GM19023 (cell line): ENCODE results near the gene TBC1D3B.
"Not testable (repeated sequence)": the region's sequence is repeated elsewhere in the genome, so short reads cannot be mapped to it uniquely, and the experiment has no call there.

Source experiments
- ATAC-seq: cut with Tn5 transposase; IDR thresholded peaks from one replicate; pipeline ENCODE4 v1.9.1; 2021; ENCODE audit warnings: mild to moderate bottlenecking, moderate library complexity; ENCODE audit not compliant: unreplicated experiment

TBC1D3B gene

DNA sequence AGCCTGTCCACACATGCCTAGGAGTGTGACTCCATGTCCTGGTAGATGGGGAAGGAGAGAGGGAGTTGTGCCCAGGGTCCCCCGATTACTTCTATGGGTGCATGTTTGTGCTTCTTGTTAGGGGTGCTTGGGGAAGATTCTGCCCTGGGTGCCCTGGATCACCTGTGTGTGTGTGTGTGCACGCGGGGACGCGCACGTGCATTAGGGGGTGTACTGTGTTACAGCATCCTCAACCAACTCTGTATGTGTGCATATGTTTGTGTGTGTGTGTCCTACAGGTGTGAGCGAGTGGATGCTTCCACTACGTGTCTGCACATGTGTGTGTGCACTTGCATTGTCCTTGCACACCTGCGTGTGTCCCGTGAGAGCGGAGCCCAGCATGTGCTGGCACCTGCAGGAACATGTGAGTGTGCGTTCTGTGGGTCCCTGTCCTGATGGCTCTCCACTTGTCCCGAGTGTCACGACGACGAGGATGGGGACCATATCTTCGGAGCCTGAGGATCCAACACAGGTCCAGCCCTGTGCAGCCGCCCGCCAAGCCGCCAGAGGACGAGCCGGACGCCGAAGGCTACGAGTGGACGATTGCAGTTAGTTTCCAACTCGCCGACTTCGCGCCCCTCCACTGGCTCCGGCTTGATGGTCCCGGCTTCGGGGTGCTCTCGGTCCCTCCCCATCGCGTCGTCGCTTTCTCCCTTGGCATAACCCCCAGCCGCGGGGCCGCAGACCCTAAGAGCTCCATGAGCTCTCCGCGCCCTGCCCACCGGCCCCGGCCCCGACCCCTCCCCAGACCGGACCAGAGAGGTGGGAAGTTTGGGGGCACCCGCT, 6.0 kb upstream of the TBC1D3B start:
- ATAC-seq = peak; percentile 19

DNA sequence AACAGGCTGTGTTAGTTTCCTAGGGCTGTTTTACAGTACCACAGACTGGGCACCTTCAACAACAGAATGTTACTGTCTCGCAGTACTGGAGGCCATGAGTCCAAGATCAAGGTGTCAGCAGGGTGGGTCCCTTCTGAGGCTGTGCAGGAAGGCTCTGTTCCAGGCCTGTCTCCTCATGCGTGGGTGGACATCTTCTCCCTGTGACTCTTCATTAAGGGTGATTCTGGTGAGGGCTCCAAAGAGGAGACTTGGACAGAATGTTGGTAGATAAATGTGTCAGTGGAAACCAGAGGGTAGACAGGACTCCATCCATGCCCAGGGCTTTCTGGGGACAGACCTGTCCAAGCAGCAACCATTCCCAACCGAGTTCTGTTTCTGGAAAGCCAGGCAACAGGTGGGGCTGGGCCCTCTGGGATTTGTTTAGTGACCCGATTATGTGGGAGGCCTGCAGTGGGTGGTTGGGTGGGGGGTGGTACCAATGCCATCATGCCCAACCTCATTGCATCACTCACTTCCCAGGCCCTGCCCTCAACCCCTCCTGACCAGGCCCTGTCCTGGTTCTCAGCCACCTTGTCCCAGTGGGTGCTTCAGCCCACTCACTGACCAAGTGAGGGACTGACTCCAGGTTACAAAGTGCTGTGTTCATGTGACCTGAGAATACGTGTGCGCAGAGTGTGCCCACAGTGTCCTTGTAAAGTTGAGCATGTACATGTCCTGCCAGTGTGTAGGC, 5.2 kb upstream of the TBC1D3B start:
- ATAC-seq = not testable (repeated sequence)

DNA sequence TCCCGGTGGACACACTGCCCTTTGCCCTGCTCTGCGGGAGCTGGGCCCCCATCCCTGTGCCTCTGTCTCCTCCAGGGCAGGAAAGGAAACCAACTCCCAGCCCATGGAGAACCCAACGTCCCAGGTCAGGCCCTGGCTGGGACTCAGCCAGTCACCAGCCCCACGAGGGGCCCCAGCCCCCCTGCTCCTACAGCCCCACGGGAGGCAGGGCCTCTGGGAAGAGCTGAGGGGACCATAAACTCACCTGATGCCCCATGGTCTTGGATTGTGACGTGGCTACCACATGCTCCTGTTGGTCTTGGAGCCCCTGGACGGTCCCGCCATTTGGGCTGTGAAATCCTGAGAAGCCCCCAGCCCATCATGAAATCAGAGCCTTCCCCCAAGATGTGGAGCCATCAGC, 7.6 kb downstream of the TBC1D3B start:
- ATAC-seq = not testable (repeated sequence)

DNA sequence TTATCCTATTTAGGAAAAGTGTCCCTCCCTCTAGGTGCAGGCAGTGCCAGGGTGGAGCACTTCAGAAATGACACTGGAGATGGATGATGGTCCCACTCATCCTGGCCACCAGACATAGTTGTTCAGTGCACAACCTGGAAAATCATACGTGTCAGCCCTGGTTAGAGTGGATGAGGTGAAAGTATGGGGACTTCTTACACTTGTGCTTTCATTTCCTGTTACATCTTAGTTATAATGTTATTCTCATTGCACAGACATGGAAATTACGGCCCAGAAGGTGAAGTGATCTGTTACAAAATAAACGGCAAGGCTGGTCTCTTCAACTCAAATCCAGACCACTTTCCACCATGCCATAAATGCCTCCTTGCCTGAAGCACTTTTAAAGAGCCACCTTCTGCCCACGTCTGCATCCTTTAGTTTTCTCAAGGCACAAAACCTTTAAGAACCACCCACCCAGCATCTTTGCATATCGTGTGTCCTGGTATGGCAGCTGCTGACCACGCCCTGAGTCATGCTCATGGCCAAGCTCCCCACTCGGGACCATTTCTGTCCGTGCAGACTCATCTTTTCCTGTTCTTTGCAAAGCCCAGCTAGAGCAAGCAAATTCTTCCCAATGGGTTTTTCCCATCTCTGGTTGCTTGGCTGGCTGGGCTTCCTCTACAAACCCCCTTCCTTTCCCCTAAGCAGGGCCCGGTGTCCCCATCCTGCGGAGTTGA, 22.4 kb downstream of the TBC1D3B start:
- no peak for ATAC-seq

DNA sequence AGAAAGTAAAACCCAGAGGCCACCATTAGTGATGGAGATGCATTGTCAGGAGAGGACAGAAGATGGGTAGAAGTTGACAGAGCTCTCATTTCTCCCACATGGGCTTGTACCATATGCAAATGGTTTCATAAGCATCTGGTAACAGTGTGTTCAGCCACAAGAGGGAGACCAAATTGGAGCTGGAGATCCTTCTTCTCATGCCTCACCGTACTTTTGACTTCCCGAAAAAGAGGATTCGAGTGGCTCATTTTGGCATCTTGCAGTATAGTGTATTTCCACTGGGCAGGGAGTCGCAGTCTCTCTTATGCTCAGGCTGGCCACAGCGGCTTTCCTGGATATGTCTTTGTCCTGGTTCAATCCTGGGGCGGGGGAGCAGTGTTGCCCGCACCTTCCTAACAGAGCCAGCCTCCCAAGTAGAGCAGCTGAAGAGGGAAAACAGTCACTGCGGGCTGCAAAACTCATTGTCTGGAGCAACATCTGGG, 23.8 kb downstream of the TBC1D3B start:
- ATAC-seq = no peak

DNA sequence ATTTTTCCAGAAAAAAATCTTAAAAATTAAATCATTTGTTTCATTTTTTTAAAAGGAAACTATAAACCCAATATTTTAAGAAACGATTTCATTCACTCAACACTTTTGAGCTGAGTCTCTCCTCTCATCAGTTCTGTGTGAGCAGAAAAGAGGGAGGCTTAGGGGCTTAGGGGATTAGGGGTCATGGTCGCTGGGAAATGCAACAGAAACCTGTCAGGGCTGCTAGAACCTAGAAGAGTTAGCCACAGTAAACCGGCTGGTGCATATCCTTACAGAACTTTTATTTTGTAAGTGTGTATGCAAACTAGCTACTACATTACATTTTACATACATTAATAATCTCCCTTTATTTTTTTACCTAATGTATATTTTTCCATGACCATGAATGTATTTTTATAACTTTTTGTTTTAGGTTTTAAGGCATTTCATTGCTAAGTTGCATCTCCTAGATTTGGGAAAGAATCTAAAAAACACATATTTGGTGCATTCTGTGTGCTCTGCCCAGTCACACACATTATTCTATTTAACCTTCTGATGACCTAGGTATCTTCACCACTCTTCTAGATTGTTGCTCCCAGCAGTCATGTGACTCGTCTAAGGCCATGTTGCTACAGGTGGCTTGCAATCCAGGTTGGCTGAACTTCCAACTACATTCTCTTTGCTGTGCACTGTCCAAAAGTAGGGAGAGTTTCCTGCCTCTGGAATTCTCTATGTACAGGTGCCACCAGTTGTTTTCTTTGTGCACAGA, 24.4 kb downstream of the TBC1D3B start:
- no peak for ATAC-seq

DNA sequence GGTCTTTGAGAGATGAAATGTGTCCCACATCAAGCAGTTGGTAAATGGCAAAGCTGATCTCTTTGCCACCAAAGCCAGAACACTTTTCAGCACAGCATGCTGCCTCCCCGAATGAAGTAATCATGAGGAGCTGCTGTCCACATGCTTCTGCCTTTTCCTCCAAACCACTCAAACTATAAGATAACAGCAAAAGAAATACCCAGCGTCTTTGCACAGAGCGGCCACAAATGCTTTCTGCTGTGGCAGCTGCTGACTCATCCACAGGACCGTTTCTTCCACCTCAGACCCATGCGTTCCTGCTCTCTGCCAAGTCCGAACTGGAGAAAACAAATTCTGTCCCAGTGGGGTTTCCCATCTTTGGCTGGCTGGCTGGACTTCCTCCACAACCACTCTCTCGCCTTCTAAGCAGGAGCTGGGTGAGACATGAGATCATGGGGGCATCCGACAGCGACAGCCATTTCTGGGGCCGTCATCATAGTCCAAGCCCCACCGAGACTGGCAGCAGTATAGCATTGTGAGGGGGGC, 27.1 kb downstream of the TBC1D3B start:
- no peak for ATAC-seq

DNA sequence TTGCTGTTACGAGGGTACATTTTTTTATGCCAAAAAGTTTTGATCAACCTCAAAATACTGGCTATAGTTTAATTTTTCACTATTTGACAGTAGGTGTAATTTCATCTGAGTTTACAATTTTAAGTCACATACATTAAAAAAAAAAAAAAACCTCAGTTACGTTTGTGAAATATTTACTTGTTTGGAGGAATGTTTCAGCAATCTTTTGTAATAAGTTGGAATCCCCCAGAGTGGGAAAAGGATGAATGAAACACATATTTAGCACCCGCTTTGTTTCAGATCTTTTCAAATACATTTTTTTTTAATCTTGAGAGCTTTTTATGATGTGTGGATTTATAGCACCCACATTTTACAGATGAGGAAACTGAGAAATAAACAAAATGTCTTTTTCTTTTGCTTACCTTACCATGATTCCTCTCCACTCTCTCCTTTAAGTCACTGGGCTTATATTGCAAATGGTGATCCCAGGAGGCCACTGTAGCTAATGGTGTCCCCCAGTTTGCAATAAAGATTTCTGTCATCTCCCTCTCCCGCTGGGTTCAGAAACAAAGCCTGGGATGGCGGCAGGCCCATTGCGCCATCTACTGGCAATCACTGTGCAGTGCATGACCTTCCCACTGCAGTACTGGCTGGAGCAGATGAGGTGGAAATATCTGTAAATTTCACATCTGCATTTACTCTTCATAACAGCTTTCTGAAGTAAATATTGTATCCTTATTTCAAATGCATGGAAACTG, 27.7 kb downstream of the TBC1D3B start:
- no peak for ATAC-seq

DNA sequence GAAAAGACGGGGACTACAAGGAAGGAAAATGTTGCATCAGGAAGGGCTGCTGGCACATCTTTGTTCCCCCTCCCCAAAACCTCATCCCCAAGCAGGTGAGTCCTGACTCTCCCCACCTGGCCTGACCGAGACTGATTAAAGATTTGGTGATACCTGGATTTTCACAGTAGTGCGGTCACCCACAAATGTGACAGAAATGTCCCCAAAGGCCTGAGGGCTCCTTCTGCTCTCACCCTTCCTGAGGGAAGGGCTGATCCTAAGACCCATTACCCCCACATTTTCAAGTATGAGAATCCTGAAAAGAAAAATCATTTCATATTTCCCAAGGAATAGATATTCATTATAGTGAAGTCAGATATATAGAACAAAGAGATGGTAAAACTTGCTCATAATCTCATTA, 28.8 kb downstream of the TBC1D3B start:
- ATAC-seq = no peak

DNA sequence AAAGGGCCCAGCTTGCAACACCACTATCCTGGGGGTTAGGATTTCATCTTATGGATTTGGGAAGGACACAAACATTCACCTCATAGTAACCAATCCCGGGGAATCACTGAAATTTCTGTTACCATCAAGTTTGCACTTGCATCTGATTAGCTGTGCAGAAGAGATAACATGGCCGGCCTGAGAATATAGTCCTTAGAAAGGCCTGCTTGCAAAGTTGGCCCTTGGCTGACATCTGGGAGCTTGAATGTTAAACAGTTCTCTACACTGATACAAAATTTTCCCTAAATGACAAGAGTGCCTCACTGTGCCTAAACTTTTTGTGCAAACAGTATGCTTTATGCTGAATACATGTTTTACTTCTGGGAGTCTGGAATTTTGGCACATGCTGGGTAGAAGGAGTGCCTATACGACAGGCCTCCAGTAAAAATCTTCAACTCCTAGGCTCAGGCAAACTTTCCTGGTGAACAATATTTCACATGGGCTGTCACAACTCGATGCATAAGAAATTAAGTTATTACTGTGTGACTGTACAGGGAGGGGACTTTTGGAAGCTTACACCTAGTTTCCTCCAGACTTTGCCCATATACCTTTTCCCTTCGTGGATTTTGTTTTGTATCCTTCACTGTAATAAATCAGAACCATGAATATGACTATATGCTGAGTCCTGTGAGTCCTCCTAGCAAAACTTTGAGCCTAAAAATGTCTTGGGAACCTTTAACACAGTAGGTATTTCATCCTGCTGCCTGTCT, 31.3 kb downstream of the TBC1D3B start:
- no peak for ATAC-seq

DNA sequence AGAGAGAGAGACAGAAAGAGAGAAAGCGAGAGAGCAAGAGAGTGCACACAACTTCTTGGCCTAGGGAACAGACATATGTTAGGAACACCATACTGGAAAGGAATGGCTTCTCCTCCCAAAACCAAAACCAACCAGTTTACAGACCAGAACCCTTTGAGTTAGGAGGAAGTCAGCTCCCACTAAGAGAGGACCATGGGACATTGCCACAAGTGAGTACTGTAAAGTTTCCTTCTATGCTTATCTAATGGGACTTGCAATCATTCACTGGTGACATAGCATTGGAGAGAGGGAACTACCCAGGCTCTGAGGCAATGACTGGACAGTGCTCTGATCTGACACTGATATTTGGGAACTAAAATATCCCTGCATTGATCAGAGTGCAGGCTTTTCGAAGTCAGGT, 32.4 kb downstream of the TBC1D3B start:
- ATAC-seq = no peak

DNA sequence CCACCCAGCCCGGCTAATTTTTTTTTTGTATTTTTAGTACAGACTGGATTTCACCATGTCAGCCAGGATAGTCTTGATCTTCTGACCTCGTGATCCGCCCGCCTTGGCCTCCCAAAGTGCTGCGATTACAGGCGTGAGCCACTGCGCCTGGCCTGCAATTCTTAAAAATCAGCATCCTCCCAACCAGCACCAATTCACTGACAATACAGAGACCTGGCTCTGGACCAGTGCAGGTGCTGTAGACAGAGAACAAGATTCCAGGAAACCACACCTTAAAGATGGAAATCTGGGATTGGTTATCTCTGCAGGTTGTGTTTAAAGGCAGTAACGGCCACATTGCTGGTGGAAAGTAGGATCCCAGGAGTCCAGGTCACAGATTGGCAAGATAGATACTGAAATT, 33.6 kb downstream of the TBC1D3B start:
- ATAC-seq = no peak

DNA sequence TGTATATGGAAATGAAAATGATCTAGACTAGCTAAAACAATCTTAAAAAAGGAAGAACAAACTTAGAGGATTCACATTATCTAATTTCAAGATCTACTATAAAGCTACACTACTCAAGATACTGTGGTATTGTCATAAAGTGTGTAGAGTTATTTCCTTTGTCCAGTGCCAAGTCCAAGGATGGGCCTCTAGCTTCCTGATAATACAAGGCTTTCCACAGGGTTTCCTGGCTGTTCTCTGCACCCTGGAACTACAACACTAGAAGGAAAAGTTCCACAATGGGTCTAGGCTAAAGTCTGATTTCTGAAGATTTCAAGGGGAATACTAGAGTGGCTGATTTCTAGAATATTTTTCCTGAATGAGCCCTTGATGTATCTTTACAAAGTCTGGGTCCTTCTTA, 34.2 kb downstream of the TBC1D3B start:
- no peak for ATAC-seq

DNA sequence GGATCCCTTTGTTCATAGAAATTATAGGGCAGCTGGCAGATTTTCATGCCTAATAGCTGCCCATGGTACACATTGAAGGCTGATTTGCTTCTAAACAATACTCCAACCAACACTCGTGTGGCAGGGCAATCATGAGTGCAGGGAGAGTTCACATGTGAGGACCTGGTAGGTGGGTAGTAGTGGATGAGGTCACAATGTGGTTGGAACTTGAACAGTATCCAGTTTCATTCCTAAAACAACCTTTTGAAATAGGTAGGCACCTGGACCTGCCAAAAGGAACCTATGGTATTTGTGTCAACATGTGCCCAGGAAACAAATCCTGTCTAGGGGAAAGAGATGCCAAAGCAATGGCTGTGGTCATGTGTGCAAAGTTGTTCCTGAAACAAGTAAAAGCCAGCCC, 40.0 kb downstream of the TBC1D3B start:
- no peak for ATAC-seq

DNA sequence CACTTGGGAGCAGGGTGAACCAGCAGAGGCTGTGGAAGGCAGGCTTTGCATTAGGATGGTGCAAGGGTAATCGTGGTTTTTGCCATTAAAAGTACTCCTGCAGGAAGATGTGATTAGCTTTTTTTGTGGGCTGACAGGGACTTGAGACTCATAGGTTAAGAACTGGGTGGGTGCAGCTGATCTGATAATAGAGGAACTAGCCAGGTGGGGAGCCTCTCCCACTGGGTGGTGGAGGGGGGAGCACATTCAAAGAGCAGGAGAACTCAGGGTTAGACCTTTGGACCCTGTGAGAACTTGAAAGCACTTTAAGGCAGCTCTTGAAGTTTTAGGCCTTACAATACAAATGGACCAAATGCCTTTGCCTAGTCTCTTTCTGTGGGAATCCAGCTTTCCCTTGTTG, 40.4 kb downstream of the TBC1D3B start:
- ATAC-seq = no peak

DNA sequence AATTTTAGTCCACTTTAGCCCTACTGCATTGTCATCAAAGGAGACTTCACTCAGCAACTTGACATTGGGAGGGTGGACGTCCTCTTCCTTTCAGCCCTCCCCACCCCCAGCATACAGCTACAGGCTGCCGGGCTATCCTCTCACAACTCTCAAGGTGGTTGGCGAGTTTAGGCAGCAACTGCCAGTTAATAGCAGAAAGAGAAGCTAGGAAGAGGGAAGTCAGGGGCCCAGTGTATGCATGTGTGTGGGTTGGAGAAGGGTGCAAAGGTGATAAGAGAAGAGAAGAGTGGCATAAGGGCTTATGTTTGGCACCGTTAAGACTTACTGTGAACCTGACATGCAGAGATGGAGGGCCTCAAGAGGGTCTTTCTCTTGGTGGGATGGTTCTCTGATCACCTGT, 41.0 kb downstream of the TBC1D3B start:
- no peak for ATAC-seq

DNA sequence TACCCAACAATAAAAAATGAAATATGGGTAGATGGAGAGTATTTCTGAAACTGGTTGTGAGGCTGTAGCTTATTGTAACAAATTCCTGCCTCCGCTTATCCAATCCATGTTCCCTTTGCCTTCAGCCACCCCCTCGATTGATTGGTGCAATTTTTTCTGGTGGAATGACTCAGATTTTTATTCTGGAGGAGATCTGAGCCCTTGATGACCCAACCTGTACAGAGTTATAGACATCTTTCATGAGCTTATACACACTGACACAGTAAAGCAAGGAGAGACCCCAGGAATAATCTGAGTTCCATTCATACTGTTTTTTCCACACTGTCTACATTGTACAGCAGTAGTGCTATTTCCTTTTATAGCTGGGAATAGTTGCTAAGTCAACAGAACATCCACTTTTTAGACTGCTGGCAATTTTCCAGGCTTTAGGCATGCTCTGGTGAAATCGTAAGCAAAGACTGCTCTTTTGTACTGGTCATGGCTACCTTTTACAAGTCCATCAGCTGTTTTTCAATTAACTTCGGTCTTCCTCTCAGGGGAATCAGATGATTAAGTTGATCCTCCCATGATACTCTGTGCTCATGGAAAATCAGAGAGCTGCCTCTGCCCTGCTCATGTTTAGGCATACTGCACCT, 42.7 kb downstream of the TBC1D3B start:
- no peak for ATAC-seq

DNA sequence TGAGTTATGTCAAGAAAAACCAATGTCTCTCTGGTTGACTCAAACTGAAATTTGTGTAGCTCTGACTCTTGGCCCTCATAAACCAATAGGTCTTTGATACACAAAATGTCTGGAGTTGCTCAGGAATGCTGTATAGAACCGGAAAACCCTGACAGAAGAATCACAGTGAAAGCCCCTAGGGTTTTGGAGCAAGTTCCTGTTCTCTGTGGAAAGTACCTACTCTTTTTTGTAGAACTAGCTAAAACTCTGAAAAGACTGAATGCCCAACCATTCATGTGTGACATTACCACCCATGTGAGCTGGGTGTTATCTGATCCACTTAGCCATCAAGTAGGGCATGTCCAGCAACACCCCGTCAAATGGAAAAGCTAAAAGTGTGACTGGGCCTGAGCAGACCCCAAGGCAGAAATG, 44.0 kb downstream of the TBC1D3B start:
- no peak for ATAC-seq

DNA sequence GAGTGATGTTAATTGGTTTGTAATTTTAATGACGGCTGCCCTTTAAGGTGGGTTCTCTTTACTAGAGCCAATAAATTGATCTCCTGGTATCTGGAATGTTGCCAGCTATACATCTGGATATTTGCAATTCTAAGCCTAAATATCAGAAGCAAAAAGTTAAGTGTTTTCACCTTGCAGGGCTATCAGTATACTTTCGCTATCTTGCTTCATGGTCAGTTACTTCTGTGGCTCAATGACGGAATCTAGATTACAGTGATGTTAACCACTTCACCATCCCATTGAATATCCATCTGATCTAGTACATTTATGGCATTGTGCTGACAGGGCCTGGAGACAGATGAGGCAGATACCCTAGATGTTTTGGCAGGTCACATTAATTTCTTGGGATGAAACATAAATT, 44.5 kb downstream of the TBC1D3B start:
- no peak for ATAC-seq
